ENCODE data around the gene COL3A1.

COL3A1 gene

DNA sequence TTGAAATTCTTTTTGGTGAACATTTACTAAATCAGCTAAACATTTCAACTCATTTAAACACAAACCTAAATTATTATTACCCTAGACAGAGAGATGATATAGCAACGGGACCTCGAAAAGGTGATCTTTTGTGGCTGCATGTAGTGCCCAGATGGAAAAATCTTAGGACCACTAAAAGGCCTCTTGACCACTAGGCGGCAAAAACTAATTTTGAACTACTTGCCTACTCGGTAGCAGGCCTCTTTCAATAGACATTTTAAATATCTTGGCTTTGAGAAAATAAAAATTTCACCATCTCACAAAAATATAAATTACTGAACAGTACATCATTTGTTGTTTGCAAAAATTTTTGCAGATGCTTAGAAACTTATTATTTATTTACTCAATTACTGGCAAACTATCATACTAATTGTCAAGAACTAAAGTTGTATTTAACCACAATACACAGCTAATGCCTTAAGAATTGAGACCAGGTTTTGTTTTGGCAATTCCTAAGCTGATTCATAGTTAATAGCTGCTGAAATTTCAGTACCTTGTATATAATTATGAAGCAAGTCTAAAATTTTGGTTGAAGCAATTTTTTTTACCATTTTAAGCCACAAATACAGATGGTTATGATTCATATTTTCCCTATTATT lies 9.4 kb downstream of the COL3A1 start:
- no peak overlapping the region for H3K4me3 ChIP-seq (ENCODE audit: low read depth, low read length)
- TF ChIP-seq, protein P1, sequence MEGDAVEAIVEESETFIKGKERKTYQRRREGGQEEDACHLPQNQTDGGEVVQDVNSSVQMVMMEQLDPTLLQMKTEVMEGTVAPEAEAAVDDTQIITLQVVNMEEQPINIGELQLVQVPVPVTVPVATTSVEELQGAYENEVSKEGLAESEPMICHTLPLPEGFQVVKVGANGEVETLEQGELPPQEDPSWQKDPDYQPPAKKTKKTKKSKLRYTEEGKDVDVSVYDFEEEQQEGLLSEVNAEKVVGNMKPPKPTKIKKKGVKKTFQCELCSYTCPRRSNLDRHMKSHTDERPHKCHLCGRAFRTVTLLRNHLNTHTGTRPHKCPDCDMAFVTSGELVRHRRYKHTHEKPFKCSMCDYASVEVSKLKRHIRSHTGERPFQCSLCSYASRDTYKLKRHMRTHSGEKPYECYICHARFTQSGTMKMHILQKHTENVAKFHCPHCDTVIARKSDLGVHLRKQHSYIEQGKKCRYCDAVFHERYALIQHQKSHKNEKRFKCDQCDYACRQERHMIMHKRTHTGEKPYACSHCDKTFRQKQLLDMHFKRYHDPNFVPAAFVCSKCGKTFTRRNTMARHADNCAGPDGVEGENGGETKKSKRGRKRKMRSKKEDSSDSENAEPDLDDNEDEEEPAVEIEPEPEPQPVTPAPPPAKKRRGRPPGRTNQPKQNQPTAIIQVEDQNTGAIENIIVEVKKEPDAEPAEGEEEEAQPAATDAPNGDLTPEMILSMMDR (IDR thresholded peaks at IDR 0.05; ENCODE audit: low read depth, low read length): peak; percentile 34; the same call in 1 of the 2 replicates

DNA sequence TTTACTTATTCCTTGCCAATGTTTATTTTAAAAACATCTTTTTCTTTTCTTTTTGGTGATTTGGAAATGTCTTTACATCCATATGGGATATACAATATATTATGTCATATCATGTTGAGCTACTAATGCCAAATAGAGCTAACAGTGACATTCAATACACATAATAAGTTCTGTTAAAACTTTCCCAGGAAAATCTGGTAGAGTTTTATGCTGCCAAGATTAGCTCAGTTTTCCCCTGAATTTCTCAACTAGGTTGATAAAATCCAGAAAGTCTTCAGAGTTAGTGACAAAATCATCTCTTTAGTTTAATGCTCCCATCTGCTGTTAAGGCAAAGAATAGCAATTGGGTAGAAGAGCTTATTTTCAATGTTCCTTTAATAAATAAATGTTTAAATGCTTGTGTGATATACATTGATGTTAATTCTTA lies 9.9 kb downstream of the COL3A1 start:
- no peak overlapping the region for H3K4me3 ChIP-seq (ENCODE audit: low read depth, low read length)
- TF ChIP-seq, protein P1 (IDR thresholded peaks at IDR 0.05; ENCODE audit: low read depth, low read length): no peak

DNA sequence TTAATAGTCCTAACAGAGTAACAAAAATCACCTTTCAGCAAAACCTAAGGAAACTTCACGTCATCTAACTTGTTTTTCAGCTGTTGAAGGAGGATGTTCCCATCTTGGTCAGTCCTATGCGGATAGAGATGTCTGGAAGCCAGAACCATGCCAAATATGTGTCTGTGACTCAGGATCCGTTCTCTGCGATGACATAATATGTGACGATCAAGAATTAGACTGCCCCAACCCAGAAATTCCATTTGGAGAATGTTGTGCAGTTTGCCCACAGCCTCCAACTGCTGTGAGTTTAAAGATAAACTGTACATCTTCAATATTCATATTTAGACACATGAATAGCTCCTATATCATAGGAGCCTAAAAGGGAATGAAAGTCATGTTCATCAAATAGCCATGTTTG lies 10.5 kb downstream of the COL3A1 start:
- TF ChIP-seq, protein P1 (IDR thresholded peaks at IDR 0.05; ENCODE audit: low read depth, low read length): no peak
- no peak overlapping the region for H3K4me3 ChIP-seq (ENCODE audit: low read depth, low read length)

DNA sequence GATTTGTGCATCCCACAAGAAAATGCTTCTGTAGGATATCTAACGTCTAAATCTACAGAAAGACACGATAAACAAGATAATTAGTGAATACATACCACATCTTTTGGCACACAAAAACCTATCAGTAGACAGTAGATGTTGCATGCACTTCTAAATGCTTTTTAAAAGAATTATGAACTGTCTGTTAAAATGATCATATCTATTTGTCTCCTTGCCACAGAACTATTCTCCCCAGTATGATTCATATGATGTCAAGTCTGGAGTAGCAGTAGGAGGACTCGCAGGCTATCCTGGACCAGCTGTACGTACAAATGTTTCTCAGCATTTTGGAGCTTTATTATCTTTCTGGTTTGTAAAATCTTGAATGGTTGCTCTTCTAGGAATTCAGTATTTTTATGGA lies 12.7 kb downstream of the COL3A1 start:
- TF ChIP-seq, protein P1 (IDR thresholded peaks at IDR 0.05; ENCODE audit: low read depth, low read length): no peak
- no peak overlapping the region for H3K4me3 ChIP-seq (ENCODE audit: low read depth, low read length)

DNA sequence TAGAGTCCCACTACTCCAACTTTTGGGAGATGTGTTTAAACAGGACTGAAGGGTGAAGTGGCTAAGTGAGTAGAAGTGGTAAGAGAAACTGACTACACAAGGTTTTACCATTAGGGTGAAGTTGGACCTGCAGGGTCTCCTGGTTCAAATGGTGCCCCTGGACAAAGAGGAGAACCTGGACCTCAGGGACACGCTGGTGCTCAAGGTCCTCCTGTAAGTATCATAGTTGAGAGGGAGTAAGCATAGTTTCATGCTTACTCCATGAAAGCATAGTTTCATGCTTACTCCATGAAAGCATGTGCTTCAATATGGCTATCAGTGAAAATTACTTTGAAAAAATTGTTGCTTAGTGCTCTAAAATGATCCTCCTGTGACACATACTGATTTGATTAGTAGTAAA lies 19.1 kb downstream of the COL3A1 start:
- TF ChIP-seq, protein P1 (IDR thresholded peaks at IDR 0.05; ENCODE audit: low read depth, low read length): no peak
- H3K4me3 ChIP-seq (ENCODE audit: low read depth, low read length): no peak overlapping the region

DNA sequence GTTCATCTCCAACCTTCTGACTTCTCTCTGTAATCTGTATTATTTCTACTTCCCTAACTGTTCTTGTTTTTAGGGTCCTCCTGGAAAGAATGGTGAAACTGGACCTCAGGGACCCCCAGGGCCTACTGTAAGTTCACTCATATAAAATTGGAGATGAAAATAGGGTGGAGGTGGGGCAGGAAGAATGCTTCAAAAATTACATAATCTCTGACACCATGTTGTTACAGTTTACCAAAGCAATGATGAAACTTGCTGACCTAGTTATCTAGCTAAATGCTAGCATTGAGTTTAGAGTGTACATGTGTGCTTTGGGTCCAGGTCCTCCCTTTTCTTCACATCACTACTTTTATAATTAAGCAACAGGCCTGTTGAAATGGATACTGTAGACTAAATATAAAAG lies 23.1 kb downstream of the COL3A1 start:
- H3K4me3 ChIP-seq (ENCODE audit: low read depth, low read length): no peak overlapping the region
- TF ChIP-seq, protein P1 (IDR thresholded peaks at IDR 0.05; ENCODE audit: low read depth, low read length): no peak

DNA sequence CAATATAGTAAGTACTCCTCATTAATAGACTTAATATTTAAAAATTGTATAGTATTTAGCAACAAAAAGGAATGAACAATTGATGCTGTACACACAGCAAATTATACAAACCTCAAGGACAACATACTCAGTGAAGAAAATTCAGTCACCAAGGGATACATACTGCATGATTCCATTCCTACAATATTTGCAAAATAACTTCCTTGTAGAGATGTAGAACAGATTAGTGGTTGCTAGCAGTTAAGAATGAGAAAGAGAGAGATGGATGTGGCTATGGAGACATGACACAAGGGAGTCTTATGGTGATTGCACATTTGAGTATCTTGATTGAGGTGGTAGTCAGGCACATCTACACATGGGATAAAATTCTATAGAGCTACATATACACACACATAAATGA lies 26.0 kb downstream of the COL3A1 start:
- TF ChIP-seq, protein P1 (IDR thresholded peaks at IDR 0.05; ENCODE audit: low read depth, low read length): no peak
- no peak overlapping the region for H3K4me3 ChIP-seq (ENCODE audit: low read depth, low read length)
